ENCODE data around the gene MAML3. TPM values are rescaled to one million over a fixed set of nuclear protein-coding genes. Genes with fewer than 3 reads are reported as not detected.

MAML3 gene
- total and polyA plus RNA-seq, 2 of the 13 experiments (the other 11 are each of a cell fraction or from before 2014, with no cell fraction given): 0.05 to 0.13 TPM

- no peak for TF ChIP-seq THYN1 (CRISPR knock-in tag; IDR thresholded peaks at IDR 0.05; ENCODE audit: borderline replicate concordance, low read depth)
- TF ChIP-seq POLR2AphosphoS5 (IDR thresholded peaks at IDR 0.05; ENCODE audit: low read depth, low read length): no peak
- TF ChIP-seq ZNF629 (CRISPR knock-in tag; conservative IDR thresholded peaks at IDR 0.05): no peak
- no peak for TF ChIP-seq MIER3 (CRISPR knock-in tag; IDR thresholded peaks at IDR 0.05; ENCODE audit: borderline replicate concordance)
- TF ChIP-seq POGZ (CRISPR knock-in tag; IDR thresholded peaks at IDR 0.05): no peak
- TF ChIP-seq MEF2D (CRISPR knock-in tag; IDR thresholded peaks at IDR 0.05): no peak
- TF ChIP-seq U2AF1 (optimal IDR thresholded peaks at IDR 0.05; ENCODE audit: low read depth, low read length): no peak
- TF ChIP-seq ZNF431 (CRISPR knock-in tag; IDR thresholded peaks at IDR 0.05; ENCODE audit: borderline replicate concordance, low read depth): no peak
- no peak for TF ChIP-seq TCF7 (IDR thresholded peaks at IDR 0.05; ENCODE audit: low read depth)
- no peak for TF ChIP-seq MLX (CRISPR knock-in tag; IDR thresholded peaks at IDR 0.05)
- TF ChIP-seq ZNF136 (CRISPR knock-in tag; IDR thresholded peaks at IDR 0.05; ENCODE audit: low read depth): no peak
- TF ChIP-seq ZHX1 (CRISPR knock-in tag; IDR thresholded peaks at IDR 0.05; ENCODE audit: low read depth): no peak
Observed at GRCh38 chr4:140081641-140082390, 72.2 kb downstream of the MAML3 start (continued).

Measured in HepG2 (cell line).